ENCODE measurements around the gene PPP1R12C.
A peak's percentile ranks its signal among the peaks of the same experiment; 100 is the strongest.
"Not testable (repeated sequence)": the region's sequence is repeated elsewhere in the genome, so short reads cannot be mapped to it uniquely, and the experiment has no call there.

PPP1R12C gene

DNA sequence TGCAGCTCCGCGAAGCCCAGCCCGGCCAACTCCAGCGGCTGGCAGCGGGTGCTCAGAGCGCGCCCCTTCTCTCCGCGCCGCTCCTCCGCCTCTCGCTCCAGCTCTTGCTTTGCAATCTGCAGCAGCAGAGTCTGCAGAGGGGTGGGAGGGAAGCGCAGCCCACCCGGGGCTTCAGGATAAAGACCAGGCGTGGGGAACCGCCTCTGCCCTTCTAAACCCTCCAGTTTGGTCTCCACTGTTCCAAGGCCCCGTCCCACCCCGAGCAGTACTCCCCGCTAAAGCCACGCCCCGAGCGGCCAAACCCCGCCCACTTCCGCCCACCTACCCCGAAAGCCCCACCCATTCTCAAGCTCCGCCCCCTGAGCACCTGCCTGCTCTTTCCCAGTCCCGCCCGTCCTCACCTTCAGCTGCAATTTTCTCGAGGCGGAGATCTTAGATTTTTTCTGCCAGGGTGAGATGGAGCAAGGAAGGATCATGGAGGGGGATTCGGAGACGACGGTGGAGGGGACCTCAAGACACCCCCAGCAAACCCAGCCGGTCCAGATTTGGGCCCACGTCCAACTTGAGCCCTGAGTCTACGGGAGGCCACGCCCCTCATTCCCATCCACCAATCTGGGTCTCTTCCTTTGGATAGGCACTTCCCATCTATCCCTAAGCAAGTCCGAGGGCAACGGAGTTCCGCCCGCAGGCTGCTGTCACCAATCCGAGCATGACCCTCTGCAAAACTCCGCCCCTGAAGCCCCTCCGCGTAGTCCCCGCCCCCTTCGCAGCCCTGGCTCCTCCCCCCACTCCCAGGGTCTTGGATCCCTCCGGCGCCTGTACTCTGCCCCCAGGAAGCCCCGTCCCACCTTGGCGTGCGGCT is 39.0 kb upstream of the PPP1R12C start:
- H3K27me3 Mint-ChIP-seq, result peaks cover 31 to 60% of the 10 kb centered on the region in 2 donors
- H3K4me1 Mint-ChIP-seq (ENCODE audit: low read depth in 2 of 2), result peaks cover 24 to 25% of the 10 kb centered on the region in 2 donors
- H3K36me3 Mint-ChIP-seq (ENCODE audit: insufficient read depth), result peaks cover 3% of the 10 kb centered on the region
- ATAC-seq (replicated peaks), result no peak
- H3K9me3 Mint-ChIP-seq, result peaks cover 6 to 10% of the 10 kb centered on the region in 2 donors
- no peak overlapping the region for H3K27ac Mint-ChIP-seq
- DNase-seq, result no peak
- H3K4me3 Mint-ChIP-seq, result peak overlapping the region; percentile 26 to 34

DNA sequence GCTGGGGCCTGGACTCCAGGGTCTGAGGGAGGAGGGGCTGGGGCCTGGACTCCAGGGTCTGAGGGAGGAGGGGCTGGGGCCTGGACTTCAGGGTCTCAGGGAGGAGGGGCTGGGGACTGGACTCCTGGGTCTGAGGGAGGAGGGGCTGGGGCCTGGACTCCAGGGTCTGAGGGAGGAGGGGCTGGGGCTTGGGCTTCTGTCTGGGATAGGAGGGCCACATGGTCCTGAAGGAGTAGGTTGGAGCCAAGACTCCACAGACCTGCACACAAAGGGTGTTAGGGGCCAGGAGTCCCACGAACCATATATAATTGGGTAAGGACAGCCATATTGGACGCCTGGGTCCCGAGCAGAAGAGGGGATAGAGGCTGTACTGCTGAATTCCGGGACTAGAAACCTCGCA is 38.3 kb upstream of the PPP1R12C start:
- not testable (repeated sequence) for H3K4me3 Mint-ChIP-seq; H3K27ac Mint-ChIP-seq; DNase-seq; ATAC-seq (replicated peaks); H3K36me3 Mint-ChIP-seq (ENCODE audit: insufficient read depth)
- H3K27me3 Mint-ChIP-seq, result peaks cover 31 to 57% of the 10 kb centered on the region in 2 donors
- H3K9me3 Mint-ChIP-seq, result peaks cover 6 to 11% of the 10 kb centered on the region in 2 donors
- H3K4me1 Mint-ChIP-seq (ENCODE audit: low read depth in 2 of 2), result peaks cover 25% of the 10 kb centered on the region in 2 donors

GRCh38 chr19:55153652-55154264 is 36.3 kb upstream of the PPP1R12C start:
- peaks cover 18 to 19% of the 10 kb centered on the region in 2 donors for H3K4me1 Mint-ChIP-seq (ENCODE audit: low read depth in 2 of 2)
- H3K27me3 Mint-ChIP-seq, result peaks cover 29 to 52% of the 10 kb centered on the region in 2 donors
- DNase-seq (no peak), ATAC-seq (replicated peaks) (no peak)
- H3K9me3 Mint-ChIP-seq, result peaks cover 5 to 11% of the 10 kb centered on the region in 2 donors
- H3K27ac Mint-ChIP-seq, result no peak overlapping the region
- H3K4me3 Mint-ChIP-seq, result no peak overlapping the region
- H3K36me3 Mint-ChIP-seq (ENCODE audit: insufficient read depth), result peaks cover 3% of the 10 kb centered on the region

- H3K4me3 Mint-ChIP-seq, result no peak overlapping the region
Observed at GRCh38 chr19:55152017-55152416, 34.6 kb upstream of the PPP1R12C start.

GRCh38 chr19:55149078-55150003 is 31.9 kb upstream of the PPP1R12C start, which contains the start of gene TNNT1:
Gene TNNT1 (minus strand): TSS chr19:55149206. CDS start chr19:55147157, 2,049 bp downstream.
- no peak within 1 kb of the TSS for H3K4me3 Mint-ChIP-seq
- H3K27me3 Mint-ChIP-seq, result peaks cover 44 to 62% of the 10 kb centered on the region in 2 donors
- peaks cover 19 to 24% of the 10 kb centered on the region in 2 donors for H3K4me1 Mint-ChIP-seq (ENCODE audit: low read depth in 2 of 2)
- DNase-seq, result no peak
- H3K9me3 Mint-ChIP-seq, result peaks cover 5 to 11% of the 10 kb centered on the region in 2 donors
- H3K36me3 Mint-ChIP-seq (ENCODE audit: insufficient read depth), result peaks cover under 1% of the 10 kb centered on the region
- H3K27ac Mint-ChIP-seq, result no peak within 1 kb of the TSS
- no peak for ATAC-seq (replicated peaks)

More at GRCh38 chr19:55152017-55152416, 34.6 kb upstream of the PPP1R12C start:
- Mint-ChIP-seq H3K27me3 (peaks cover 27 to 52% of the 10 kb centered on the region in 2 donors), H3K4me1 (ENCODE audit: low read depth in 2 of 2) (peaks cover 18 to 19% of the 10 kb centered on the region in 2 donors), H3K36me3 (ENCODE audit: insufficient read depth) (peaks cover under 1% of the 10 kb centered on the region), H3K9me3 (peaks cover 5 to 11% of the 10 kb centered on the region in 2 donors), H3K27ac (peak overlapping the region; percentile 60 to 94)
- ATAC-seq (replicated peaks) (no peak), DNase-seq (no peak)

DNA sequence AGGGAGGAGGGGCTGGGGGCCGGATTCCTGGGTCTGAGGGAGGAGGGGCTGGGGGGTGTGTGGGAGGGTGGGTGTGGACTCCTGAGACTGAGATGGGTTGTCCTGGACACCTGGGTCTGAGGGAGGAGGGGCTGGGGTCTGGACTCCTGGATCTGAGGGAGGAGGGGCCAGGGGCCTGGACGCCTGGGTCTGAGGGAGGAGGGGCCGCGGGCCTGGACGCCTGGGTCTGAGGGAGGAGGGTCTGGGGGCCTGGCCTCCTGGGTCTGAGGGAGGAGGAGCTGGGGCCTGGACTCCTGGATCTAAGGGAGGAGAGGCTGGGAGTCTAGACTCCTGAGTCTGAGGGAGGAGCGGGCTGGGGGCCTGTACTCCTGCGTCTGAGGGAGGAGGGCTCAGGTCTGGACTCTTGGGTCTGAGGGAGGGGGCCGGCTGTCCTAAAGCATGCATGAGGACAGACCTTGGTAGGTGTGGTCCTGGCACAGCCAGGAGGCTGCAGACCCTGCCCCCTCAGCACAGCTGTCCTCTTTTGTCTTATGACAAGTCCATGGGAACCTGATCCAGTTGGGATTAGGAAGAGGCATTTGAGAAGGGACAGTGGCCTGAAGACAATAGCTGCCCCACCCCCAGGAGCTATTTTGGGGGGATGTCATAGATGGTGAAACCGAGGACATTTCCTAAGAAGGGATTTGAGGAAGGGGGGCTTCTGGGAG is 30.3 kb upstream of the PPP1R12C start:
- peaks cover 56 to 76% of the 10 kb centered on the region in 2 donors for H3K27me3 Mint-ChIP-seq

DNA sequence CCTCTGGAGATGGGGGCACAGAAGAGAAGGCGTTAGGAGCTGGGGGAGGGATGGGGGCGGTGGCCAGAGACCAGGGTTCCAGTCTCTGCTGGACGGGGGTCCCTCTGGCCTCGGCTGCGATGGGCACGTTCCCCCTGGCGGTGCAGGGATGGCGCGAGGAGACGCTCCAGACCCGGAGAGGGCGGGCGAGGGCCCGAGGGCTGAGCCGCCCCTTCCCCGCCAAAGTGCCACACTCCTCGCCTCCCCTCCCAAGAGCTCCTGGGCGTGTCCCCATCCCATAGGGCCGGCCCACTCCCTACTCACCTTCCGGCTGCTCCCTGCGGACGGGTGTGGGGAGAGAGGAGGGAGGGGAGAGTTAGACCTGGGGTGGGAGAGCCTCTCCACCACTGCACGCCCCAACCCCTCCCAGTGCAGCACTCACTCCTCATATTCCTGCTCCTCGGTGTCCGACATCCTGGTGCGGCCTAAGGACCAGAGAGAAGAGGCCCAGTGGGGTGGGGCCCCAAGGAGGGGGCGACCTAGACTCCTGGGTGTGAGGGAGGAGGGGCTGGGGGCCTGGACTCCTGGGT is 29.4 kb upstream of the PPP1R12C start:
- Mint-ChIP-seq H3K27me3 (peaks cover 56 to 80% of the 10 kb centered on the region in 2 donors), H3K4me3 (no peak overlapping the region), H3K9me3 (peaks cover under 1 to 5% of the 10 kb centered on the region in 2 donors), H3K27ac (no peak overlapping the region), H3K36me3 (ENCODE audit: insufficient read depth) (peaks cover 2% of the 10 kb centered on the region), H3K4me1 (ENCODE audit: low read depth in 2 of 2) (peaks cover 8 to 11% of the 10 kb centered on the region in 2 donors)
- DNase-seq, result no peak
- ATAC-seq (replicated peaks), result no peak

More for the DNA sequence above, 30.3 kb upstream of the PPP1R12C start:
- Mint-ChIP-seq H3K9me3 (peaks cover 5 to 11% of the 10 kb centered on the region in 2 donors), H3K4me3 (no peak overlapping the region), H3K4me1 (ENCODE audit: low read depth in 2 of 2) (peaks cover 12 to 16% of the 10 kb centered on the region in 2 donors), H3K27ac (no peak overlapping the region), H3K36me3 (ENCODE audit: insufficient read depth) (peaks cover 2% of the 10 kb centered on the region)
- no peak for ATAC-seq (replicated peaks)
- DNase-seq, result no peak

DNA sequence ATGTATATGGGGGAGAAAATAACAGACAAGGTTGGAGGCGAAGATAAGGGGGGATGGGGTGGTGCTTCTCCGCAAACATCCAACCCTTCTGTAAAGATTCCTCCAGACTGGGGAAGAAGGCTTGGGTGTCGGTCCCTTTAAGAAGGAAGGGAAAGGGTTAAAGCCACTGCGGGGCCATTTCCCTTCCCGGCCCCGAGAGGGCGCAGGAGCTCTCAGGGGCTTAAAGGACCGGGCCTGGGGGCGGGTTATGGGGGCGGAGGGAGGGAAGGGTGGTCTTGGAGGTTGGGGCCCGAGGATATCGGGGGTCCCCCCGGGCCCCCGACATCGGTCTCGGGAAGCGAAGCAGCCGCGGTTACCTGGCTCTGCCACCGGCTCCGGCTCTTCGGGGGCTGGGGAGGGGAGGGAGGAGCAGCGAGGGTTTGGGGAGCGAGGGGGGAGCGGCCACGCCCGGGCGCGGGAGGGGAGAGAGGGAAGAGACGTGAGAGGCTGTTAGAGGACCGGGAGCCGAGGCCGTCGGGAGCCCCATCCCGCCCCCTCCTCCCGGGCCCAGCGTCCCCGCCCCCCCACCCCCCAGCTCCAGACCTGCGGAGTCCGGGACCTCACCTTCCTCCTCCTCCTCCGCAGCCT is 28.8 kb upstream of the PPP1R12C start:
- DNase-seq (no peak), ATAC-seq (replicated peaks) (no peak)
- Mint-ChIP-seq H3K9me3 (no peaks in the 10 kb centered on the region), H3K27me3 (peaks cover 58 to 86% of the 10 kb centered on the region in 2 donors), H3K4me1 (ENCODE audit: low read depth in 2 of 2) (peaks cover 6 to 10% of the 10 kb centered on the region in 2 donors), H3K4me3 (peak overlapping the region in 1 of 2 donors; percentile 18), H3K36me3 (ENCODE audit: insufficient read depth) (peaks cover 2% of the 10 kb centered on the region), H3K27ac (no peak overlapping the region)

DNA sequence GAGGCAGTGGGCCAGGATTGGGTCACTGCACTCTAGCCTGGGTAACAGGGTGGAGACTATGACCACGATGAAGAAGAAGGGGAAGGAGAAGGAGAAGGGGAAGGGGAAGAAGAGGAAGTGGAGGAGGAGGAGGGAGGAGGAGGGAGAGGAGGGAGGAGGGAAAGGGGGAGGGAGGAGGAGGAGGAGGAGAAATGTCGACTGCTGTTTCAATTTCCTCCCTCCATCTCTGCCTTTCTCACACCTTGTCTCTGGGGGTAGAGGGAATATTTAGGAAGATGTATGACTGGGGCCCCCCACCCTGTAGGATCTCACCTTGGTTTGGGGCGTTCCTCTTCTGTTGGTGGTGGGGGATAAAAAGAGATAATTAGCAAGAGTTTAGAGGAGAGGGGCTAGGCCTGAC is 27.8 kb upstream of the PPP1R12C start:
- Mint-ChIP-seq H3K4me1 (ENCODE audit: low read depth in 2 of 2) (peaks cover 8 to 10% of the 10 kb centered on the region in 2 donors), H3K27ac (no peak overlapping the region), H3K36me3 (ENCODE audit: insufficient read depth) (peaks cover 2% of the 10 kb centered on the region), H3K27me3 (peaks cover 64 to 95% of the 10 kb centered on the region in 2 donors), H3K4me3 (no peak overlapping the region), H3K9me3 (no peaks in the 10 kb centered on the region)
- no peak for ATAC-seq (replicated peaks)
- DNase-seq, result no peak

DNA sequence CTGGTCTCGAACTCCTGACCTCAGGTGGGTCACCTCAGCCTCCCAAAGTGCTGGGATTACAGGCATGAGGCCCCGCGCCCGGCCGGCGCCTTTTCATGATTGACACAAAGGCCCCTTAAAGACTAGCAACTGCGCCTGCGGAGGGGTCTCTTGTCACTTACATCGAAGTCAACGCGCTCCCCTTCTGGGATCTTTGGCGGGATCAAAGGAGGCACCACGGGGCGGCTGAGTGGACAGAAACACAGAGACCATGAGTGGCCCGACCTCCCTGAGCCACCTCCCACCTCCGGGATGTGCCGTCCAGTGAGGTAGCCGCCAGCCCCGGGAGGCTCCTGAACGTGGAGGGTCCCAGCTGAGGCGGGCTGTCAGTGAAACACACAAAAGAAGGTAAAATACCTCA is 24.3 kb upstream of the PPP1R12C start:
- peaks cover 6 to 10% of the 10 kb centered on the region in 2 donors for H3K4me1 Mint-ChIP-seq (ENCODE audit: low read depth in 2 of 2)
- ATAC-seq (replicated peaks) (no peak), DNase-seq (no peak)
- H3K36me3 Mint-ChIP-seq (ENCODE audit: insufficient read depth), result peaks cover 2% of the 10 kb centered on the region
- H3K27ac Mint-ChIP-seq, result no peak overlapping the region
- no peak overlapping the region for H3K4me3 Mint-ChIP-seq
- no peaks in the 10 kb centered on the region for H3K9me3 Mint-ChIP-seq
- H3K27me3 Mint-ChIP-seq, result peaks cover 49 to 90% of the 10 kb centered on the region in 2 donors

DNA sequence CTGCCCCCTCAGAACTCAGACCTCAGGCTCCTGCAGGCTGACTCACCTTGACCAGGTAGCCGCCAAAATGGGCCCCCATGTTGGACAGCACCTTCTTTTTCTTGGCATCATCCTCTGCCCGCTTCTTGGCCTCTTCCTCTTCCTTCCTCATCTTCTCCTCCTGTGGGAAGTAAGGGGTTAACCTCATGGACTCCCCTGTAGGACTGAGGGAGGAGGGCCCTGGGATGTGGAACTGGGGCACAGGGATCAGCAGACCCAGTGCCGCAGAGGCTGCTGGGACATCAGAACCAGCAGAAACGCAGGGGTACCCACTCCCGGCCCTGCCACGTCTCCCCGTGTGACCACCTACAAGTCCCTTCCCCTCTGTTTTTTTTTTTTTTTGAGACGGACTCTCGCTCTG is 20.5 kb upstream of the PPP1R12C start:
- H3K27ac Mint-ChIP-seq, result peak overlapping the region in 1 of 2 donors; percentile 51
- no peak overlapping the region for H3K4me3 Mint-ChIP-seq
- DNase-seq, result no peak
- H3K36me3 Mint-ChIP-seq (ENCODE audit: insufficient read depth), result peaks cover 3% of the 10 kb centered on the region
- peaks cover 0 to 2% of the 10 kb centered on the region in 2 donors for H3K4me1 Mint-ChIP-seq (ENCODE audit: low read depth in 2 of 2)
- ATAC-seq (replicated peaks), result no peak
- no peaks in the 10 kb centered on the region for H3K9me3 Mint-ChIP-seq
- H3K27me3 Mint-ChIP-seq, result peaks cover 31 to 72% of the 10 kb centered on the region in 2 donors
